Stimulated activated CD8-positive, alpha-beta memory T cell treated with anti-CD3 and anti-CD28 coated beads, Interleukin-2, amount 100 ng/mL, for 48 hours (primary cell): ENCODE data around the gene ZFP36.
A peak's percentile ranks its signal among the peaks of the same experiment; 100 is the strongest.

ENCODE experiments used
- DNase-seq, 2 donors: peaks; one replicate each; pipeline ENCODE4 v3.0.0-alpha.2; 2020; ENCODE audit warnings: low read depth in 2 of 2

ZFP36 gene

DNA sequence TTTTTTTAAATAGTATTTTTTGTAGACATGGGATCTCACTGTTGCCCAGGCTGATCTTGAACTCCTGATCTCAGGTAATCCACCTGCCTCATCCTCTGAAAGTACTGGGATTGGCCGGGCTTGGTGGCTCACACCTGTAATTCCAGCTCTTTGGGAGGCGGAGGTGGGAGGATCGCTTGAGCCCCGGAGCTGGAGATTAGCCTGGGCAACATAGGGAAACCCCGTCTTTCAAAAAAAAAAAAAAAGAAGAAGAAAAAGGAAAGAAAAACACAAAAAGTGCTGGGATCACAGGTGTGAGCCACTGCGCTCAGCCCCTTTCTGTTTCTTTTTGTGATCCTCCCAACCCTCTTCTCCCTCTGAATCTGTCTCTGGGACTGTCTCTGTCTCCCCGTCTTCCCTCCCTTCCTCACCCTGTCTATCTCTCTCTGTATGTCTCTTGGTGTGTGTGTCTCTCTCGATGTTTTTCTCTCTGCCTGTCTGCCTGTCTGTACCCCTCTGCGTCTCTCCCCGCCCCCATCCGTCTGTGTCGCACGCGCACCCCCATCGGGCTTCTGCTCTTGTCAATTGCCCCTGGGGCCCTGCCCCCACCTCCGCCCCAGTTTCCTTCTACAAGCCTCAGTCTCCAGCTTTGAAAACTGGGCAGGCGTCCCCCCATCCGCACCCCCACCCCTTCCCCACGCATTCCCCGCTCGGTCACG lies 540 bp upstream of the ZFP36 start:
- DNase-seq, result peak; percentile 73 to 84

DNA sequence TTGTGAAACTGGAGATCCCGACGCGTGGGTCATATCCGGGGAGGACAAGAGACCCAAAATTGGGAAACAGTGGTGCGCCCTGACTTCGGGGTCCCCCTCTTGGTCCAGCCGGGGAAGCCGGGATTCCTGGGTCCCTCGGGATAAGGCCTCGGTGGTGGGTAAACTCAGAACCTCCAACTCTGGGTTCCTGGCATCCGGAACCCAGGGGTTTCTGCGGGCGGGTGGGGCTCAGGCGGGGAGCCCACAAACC lies 688 bp downstream of the ZFP36 start:
- DNase-seq, result no peak

DNA sequence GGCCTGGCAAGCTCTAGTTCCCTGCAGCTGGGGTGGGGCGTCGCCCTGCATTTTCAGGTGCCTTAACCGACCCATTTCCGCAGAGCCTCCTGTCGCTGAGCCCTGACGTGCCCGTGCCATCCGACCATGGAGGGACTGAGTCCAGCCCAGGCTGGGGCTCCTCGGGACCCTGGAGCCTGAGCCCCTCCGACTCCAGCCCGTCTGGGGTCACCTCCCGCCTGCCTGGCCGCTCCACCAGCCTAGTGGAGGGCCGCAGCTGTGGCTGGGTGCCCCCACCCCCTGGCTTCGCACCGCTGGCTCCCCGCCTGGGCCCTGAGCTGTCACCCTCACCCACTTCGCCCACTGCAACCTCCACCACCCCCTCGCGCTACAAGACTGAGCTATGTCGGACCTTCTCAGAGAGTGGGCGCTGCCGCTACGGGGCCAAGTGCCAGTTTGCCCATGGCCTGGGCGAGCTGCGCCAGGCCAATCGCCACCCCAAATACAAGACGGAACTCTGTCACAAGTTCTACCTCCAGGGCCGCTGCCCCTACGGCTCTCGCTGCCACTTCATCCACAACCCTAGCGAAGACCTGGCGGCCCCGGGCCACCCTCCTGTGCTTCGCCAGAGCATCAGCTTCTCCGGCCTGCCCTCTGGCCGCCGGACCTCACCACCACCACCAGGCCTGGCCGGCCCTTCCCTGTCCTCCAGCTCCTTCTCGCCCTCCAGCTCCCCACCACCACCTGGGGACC lies 1.2 kb downstream of the ZFP36 start:
- peak in 1 of 2 donors; percentile 44 for DNase-seq

DNA sequence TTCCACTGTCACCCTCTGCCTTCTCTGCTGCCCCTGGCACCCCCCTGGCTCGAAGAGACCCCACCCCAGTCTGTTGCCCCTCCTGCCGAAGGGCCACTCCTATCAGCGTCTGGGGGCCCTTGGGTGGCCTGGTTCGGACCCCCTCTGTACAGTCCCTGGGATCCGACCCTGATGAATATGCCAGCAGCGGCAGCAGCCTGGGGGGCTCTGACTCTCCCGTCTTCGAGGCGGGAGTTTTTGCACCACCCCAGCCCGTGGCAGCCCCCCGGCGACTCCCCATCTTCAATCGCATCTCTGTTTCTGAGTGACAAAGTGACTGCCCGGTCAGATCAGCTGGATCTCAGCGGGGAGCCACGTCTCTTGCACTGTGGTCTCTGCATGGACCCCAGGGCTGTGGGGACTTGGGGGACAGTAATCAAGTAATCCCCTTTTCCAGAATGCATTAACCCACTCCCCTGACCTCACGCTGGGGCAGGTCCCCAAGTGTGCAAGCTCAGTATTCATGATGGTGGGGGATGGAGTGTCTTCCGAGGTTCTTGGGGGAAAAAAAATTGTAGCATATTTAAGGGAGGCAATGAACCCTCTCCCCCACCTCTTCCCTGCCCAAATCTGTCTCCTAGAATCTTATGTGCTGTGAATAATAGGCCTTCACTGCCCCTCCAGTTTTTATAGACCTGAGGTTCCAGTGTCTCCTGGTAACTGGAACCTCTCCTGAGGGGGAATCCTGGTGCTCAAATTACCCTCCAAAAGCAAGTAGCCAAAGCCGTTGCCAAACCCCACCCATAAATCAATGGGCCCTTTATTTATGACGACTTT lies 2.0 kb downstream of the ZFP36 start:
- DNase-seq, result no peak

DNA sequence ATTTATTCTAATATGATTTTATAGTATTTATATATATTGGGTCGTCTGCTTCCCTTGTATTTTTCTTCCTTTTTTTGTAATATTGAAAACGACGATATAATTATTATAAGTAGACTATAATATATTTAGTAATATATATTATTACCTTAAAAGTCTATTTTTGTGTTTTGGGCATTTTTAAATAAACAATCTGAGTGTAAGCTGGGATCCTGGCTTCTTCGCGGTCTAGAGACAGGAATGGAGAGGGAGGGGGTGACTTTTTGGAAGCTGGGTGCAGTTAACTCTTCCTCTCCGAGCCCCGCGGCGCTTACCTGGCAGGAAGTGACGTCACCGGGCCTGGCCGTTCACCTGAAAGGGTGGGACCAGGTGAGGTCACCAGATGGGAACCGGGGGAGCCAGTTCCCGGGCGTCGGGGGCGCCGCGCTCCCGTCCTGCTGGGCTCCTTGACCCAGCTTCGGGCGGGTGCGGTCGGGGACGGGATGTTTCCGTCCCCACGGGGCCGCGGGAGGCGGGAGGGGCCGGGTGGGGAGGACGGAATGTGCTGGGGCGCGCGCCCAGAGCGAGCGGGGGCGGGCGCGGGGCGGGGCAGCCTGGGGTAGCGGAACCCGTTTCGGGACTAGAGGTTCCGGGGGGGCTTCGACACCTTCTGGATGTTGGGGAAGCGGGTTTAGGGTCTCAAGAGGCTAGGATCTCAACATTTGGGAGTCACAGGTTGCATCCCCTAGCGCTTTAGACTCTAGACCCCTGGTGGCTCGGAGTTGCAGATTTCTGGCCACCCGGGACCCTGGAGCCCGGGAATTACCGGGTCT lies 2.8 kb downstream of the ZFP36 start:
- DNase-seq, result peak in 1 of 2 donors; percentile 76

DNA sequence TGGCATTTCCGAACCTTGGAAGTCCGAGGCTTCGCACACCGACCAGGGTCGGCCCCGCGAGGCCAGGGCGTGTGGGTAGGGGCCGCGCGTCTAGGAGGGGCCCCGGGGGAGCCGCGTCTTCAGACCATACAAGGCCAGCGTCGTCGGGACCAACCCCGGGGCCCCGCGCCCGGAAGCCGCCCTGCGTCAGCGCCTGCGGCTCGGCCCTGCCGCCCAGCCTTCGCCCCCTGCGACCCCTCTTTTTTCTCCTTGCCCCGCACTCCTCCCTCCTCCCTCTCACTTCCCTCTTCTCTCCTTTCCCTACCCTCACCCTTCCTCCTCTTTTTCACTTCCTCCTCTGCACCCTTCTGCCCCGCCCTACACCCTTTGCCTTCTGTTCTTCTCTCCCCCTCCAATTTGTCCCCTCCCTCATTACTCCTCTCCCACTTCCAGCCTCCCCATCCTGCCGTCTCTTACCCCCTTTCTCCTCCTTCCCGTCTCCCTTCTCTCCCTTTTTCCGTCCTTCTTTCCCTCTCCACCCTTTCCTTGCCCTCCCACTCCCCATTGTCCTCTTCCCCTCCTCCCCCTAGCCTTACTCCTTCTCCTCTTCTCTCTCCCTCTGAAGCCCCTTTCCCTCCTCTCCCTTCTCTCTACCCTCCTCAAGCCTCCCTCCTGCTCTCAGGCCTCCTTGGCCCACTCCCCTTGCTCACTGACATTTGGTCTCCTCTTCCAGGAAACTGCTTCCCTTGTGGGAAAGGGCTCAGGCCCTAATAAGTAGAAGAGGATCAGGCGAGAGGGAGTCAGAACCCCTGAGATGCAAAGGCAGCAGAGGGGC lies 3.6 kb downstream of the ZFP36 start:
- peak in 1 of 2 donors; percentile 47 for DNase-seq

DNA sequence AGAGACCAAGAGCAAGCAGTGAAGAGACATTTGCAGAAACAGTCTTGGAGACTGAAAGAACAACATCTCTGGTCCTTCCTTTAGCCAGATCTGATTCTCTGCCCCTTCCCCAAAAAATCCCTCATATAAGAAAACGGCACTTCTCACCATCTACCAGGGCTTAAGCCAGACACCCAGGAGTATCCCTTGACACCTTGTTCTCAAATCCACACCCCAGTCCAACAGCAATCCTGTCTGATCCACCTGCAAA lies 4.1 kb downstream of the ZFP36 start:
- no peak for DNase-seq

DNA sequence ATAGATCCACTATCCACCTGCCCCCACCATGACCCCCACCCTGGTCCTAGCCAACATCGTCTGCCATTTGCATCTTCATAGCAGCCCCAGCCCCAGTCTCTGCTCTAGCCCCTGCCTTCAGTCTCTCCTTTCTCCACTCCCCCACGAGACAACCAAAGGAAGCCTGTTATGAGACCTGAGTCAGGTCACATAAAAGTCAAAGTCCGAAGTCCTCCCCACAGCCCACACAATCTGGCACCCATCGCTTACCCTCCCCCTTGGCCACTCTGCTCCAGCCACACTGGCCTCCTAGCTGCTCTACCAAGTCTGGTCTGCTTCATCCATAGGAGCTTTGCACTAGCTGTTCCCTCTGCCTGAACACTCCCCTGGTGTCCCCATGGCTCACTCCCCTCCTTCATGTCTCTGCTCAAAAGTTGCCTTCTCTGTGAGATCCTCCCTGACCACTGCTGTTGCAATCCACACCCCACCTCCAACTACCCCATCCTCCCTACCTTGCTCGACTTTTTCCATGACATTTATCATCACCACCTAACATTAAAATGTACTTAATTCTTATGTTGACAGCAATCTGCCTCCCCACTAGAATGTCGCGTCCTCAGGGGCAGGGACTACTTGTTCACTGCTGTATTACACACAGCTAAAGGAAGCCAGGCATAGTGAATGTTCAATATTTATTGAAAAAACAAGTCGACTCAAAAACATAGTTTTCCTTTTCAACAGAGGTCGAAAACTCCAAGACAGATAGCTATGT lies 4.6 kb downstream of the ZFP36 start:
- DNase-seq, result no peak

DNA sequence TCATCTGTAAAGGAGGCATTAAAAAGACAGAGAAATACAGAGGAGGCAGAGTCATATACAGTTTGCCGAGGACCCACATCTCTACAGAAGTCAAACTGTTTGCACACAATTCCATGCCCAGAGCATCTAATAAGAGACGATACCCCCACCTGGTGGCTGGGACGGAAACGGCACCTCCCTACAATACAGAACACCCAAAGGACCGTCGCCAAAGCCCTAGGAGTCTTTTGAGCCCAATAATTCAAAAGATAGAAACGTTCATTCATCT lies 5.1 kb downstream of the ZFP36 start:
- DNase-seq, result peak; percentile 78 to 86

DNA sequence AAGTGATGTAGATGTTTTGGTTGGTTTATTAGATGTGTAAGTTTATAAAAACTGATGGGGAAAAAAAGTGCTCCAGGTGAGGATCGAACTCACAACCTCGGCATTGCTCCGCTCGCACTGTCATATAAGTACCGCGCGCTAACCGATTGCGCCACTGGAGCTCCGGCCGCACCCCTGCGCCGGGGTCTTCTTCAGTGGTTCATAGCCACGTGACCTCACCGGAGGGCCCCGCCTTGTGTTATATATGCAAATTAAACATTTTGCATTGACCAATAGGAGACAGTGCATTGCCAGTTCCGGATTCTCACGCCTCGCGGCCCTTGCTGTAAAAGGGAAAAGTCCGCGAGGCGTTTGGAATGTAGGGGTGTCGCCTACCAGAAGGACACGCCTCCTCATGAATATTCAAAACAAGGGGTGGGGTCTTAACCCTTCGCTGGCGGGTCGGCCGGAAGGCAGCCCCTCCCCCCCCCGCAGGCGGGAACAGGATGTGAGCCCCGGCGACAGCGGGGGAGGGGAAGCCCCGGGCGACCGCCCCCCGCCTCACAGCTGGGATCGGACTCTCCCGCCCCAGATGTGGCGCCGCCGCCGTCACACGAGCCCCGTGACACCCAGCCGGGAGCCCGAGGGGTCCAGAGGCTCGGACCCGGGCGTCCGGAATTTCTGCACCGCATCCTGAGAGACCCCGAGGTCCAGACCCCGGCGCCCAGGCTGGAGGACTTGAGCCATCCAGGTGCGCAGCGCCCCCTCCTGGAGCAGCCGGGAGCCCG lies 5.6 kb downstream of the ZFP36 start, which contains the start of gene PLEKHG2:
Gene PLEKHG2, plus strand, starts transcription at position 570 of the 767 bp plus-strand sequence. CDS start 1,418 bp downstream, outside the sequence.
- DNase-seq, result peak; percentile 95 to 96

DNA sequence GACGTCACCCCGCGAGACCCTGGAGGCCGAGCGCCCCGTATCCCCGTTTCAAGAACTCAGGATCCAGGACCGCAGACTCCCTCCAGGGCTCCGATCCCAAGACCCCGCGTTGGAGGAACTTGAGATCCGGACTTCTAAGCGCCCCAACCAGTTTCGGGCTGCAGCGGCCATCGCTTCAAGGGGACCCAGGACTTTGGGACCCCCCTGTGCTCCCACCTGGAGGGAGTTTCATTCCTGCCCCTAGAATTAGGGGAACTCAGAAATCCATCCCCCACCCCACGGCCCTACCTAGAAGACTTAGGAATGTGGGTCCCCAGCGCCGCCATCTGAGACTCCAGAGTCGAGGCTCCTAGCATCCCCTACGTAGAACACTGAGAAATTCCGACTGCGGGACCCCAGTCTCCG lies 6.2 kb downstream of the ZFP36 start:
- DNase-seq, result no peak

DNA sequence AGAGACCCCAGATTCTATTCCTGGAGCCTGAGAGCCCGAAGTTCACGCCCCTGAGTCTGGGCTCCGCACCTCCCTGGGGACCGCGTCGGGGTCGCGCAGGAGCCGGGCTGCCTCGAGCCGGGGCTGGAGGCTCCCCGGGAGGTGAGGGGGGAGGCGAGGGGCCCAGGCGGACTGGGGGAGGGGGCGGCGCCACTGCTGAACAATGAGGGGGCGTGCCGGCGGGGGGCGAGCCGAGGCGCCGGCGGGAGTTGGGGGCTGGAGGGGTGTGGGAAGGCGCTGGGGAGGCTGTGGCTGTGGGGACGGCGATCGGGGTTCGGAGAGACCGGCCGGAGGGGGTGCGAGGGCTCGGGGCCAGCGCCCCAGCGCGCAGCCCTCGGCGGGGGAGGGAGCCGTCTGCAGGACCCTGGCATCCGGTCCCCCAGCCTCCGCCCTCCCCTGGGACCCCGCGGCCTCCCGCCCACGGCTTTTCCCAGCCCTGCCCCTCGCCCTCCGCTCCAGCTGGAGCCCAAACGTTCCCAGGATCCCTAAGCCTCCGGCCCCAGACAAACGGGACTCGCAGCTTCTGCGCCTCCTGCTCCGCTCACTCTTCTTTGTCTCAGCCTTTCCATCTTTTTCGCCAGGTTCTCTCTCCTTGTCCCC lies 6.7 kb downstream of the ZFP36 start:
- no peak for DNase-seq

DNA sequence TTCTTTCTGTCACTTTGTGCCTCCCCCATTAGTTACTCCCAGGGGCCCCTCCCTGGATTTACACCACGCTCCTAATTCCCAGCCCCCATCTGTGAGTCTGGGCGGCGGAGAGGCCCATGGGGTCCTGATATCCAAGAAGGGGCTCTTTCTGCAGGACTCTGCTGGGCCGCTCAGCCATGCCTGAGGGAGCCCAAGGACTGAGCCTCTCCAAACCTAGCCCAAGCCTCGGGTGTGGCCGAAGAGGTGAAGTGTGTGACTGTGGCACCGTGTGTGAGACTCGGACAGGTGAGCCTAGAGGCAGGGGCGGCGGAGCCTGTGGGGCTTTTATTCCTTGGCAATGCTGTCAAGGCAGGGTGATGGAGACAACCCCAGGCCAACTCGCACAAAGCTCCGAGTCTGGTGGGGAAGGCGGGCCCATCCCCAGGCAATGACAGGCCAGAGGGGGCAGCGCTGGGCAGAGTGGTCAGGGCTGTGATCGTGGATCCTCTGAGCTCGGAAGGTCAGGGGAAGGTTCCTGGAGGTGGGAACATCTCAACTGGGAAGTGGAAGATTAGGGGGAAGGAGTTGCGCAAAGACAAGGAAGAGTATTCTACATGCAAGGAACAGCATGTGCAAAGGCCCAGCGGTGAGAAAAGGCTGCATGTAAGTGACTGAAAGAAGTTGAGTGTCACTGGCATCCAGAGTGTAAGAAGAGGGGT lies 7.4 kb downstream of the ZFP36 start:
- DNase-seq, result no peak

DNA sequence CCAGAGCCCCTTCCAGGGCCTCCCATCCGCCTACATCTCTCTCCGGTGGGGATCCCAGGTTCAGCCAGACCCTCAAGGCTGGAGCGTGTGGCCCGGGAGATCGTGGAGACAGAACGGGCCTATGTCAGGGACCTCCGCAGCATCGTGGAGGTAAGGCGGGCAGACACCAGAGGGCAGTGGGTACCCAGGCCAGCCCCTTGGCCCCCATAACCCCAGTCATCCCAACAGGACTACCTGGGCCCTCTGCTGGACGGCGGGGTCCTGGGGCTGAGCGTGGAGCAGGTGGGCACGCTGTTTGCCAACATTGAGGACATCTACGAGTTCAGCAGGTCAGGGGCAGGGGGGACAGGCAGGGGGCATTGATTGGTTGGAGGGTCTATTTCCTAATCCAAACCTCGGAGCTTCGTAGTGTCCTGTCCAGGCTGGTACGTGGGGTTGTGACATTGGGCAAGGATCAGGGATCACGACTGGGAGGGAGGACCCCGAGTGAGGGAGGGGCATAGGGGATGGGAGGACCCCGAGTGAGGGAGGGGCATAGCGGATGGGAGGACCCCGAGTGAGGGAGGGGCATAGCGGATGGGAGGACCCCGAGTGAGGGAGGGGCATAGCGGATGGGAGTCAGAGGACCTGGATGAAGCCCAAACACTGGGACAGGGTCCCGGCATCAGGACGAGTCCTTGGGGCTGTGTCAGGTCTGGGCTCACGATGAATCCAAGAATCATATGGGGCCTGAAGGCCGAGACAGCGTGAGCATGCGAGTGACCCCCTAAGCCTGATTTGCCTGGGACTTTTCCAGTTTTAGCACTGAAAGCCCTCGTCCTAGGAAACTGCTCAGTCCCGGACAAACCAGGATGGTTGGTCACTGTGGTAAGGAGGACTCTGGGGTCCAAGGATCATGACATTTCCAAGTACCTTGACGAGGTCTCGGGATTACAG lies 8.7 kb downstream of the ZFP36 start:
- DNase-seq, result no peak

DNA sequence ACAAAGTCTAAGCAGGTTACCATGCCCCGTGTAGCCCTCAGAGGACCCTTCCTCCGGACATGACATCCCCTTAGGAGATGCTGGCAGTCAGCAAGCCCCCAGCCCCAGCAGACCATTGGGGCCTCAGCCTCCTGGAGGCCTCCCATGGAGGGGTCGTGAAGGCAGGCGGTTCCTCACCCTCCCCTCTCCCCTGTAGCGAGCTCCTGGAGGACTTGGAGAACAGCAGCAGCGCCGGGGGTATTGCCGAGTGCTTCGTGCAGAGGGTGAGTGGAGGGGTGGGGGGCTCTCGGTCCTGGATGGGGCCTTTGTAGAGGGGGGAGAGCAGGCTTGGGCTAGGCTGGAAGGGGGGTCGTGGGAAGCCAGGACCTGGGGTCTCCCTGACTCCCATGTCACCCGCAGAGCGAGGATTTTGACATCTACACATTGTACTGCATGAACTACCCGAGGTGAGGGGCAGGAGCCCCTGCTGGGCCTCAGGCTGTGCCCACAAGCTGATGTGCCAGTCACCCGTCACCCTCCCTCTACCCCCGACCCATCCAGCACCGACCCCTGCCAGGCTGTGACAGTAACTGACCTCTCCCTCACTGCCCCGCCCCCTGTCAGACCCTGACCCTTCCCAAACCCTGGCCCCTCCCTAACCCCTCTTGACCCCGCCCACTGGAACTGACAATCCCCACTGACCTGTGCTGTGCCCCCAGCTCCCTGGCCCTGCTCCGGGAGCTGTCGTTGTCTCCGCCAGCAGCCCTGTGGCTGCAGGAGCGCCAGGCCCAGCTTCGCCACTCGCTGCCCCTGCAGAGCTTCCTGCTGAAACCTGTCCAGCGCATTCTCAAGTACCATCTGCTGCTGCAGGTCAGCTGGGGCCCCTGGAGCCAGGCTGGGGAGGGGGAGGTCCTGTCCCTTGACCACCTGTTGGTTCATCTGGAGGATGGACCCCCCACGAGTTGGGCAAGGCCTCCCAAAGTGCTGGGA lies 9.8 kb downstream of the ZFP36 start:
- no peak for DNase-seq

DNA sequence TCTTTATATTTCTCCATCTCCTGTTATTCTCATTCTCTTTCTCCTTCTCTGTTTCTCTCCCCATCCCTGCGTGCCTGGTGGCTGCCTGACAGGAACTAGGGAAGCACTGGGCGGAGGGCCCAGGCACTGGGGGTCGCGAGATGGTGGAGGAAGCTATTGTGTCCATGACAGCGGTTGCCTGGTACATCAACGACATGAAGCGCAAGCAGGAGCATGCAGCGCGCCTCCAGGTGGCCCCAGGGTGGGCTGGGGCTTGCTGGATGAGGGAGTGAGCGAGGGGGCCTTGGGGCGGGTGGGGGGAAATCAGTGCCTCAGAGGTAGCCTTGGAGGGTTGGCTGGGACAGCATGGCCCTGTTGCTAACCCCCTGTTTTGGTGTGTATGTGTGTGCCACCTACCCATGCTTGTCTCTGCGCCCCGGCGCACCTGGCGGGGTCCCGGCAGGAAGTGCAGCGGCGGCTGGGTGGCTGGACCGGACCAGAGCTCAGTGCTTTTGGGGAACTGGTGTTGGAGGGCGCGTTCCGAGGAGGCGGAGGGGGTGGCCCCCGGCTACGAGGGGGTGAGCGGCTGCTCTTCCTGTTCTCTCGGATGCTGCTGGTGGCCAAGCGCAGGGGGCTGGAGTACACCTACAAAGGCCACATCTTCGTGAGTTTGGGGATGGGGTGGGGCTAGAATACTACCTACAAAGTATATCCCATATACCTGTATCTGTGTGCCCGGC lies 11.0 kb downstream of the ZFP36 start:
- DNase-seq, result no peak
